Right lobe of liver (tissue), 4 donors: Measurements from ENCODE around the gene ANKRD44.

Experiments used
- POLR2A ChIP-seq: fragments of 450-650 bp; IDR thresholded peaks from one replicate; pipeline ENCODE4 v1.6.1; 2017; ENCODE audit warnings: antibody characterized with exemption, mild to moderate bottlenecking
- TF ChIP-seq, protein P1 (sequence below), 4 donors: fragments of 200-600 bp in 3 of 4; fragments of 450-650 bp in 1 of 4; IDR thresholded peaks; one replicate each; pipeline versions ENCODE4 v1.5.1 to v1.8.0; 2016 to 2022; ENCODE audit warnings: antibody characterized with exemption in 4 of 4, mild to moderate bottlenecking in 2 of 4
- donor health status: DM: no; HTN: no; CAD: no.
- donor health status: DM: no; HTN: no; CAD: no.
- donor health status: DM: no; HTN: yes; CAD: no.

DNA sequence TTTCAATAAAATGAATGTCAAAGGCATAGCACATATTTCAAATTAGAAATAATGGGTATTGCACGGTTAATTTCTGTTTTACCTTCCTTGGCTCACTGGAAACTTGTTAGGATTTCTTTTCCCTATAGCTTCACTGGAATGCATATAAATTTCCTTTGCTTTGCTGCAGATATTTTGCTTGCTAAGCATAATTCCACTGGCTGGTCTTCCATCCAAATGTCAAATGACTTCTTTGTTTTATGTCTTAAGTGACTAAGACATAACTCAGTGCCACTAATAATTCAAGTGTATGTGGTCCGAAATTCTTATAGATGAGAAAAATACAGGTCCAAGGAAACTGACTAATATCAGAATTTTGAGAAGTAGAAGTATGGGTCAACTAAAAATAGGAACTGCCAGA lies 201.3 kb downstream of the ANKRD44 start:
- TF ChIP-seq, protein P1, sequence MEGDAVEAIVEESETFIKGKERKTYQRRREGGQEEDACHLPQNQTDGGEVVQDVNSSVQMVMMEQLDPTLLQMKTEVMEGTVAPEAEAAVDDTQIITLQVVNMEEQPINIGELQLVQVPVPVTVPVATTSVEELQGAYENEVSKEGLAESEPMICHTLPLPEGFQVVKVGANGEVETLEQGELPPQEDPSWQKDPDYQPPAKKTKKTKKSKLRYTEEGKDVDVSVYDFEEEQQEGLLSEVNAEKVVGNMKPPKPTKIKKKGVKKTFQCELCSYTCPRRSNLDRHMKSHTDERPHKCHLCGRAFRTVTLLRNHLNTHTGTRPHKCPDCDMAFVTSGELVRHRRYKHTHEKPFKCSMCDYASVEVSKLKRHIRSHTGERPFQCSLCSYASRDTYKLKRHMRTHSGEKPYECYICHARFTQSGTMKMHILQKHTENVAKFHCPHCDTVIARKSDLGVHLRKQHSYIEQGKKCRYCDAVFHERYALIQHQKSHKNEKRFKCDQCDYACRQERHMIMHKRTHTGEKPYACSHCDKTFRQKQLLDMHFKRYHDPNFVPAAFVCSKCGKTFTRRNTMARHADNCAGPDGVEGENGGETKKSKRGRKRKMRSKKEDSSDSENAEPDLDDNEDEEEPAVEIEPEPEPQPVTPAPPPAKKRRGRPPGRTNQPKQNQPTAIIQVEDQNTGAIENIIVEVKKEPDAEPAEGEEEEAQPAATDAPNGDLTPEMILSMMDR (IDR thresholded peaks at IDR 0.05), result no peak
- no peak for TF ChIP-seq POLR2A
